Measurements from ENCODE around the gene ATPAF2. TPM values are rescaled to one million over a fixed set of nuclear protein-coding genes. Genes with fewer than 3 reads are reported as not detected.
"Not testable (repeated sequence)": the region's sequence is repeated elsewhere in the genome, so short reads cannot be mapped to it uniquely, and the experiment has no call there.

The ATPAF2 gene
- total RNA-seq, 1 donor from 2014 or later: 18.4 TPM

GRCh38 chr17:18009609-18010420 is 29.2 kb downstream of the ATPAF2 start:
- DNase-seq (ENCODE audit: low read depth in 2 of 2): no peak

- DNase-seq (ENCODE audit: low read depth in 2 of 2): no peak
Measured at GRCh38 chr17:18008496-18009268, 30.3 kb downstream of the ATPAF2 start.

GRCh38 chr17:18006495-18007239 is 32.3 kb downstream of the ATPAF2 start:
- no peak for DNase-seq (ENCODE audit: low read depth in 2 of 2)

- no peak for DNase-seq (ENCODE audit: low read depth in 2 of 2)
Measured at GRCh38 chr17:18005496-18005895, 33.5 kb downstream of the ATPAF2 start.

- DNase-seq (ENCODE audit: low read depth in 2 of 2): no peak
Measured at GRCh38 chr17:18004884-18005305, 34.1 kb downstream of the ATPAF2 start.

- DNase-seq (ENCODE audit: low read depth in 2 of 2): no peak
Measured at GRCh38 chr17:18004345-18004744, 34.6 kb downstream of the ATPAF2 start.

GRCh38 chr17:18002171-18002570 is 36.8 kb downstream of the ATPAF2 start:
- DNase-seq (ENCODE audit: low read depth in 2 of 2): no peak

- DNase-seq (ENCODE audit: low read depth in 2 of 2): no peak
Measured at GRCh38 chr17:18000030-18000408, 38.9 kb downstream of the ATPAF2 start.

GRCh38 chr17:17999364-18000029 is 39.5 kb downstream of the ATPAF2 start:
- no peak for DNase-seq (ENCODE audit: low read depth in 2 of 2)

- no peak for DNase-seq (ENCODE audit: low read depth in 2 of 2)
Measured at GRCh38 chr17:17998934-17999333, 40.0 kb downstream of the ATPAF2 start.

GRCh38 chr17:17995887-17996286 is 43.1 kb downstream of the ATPAF2 start:
- not testable (repeated sequence) for DNase-seq (ENCODE audit: low read depth in 2 of 2)

- peak in 1 of 2 donors; percentile 49 for DNase-seq (ENCODE audit: low read depth in 2 of 2)
Measured at GRCh38 chr17:17994271-17995069, 44.5 kb downstream of the ATPAF2 start.

GRCh38 chr17:17993852-17994251 is 45.1 kb downstream of the ATPAF2 start:
- DNase-seq (ENCODE audit: low read depth in 2 of 2): no peak

GRCh38 chr17:17993366-17993765 is 45.6 kb downstream of the ATPAF2 start:
- DNase-seq (ENCODE audit: low read depth in 2 of 2): no peak

GRCh38 chr17:17990282-17990681 is 48.7 kb downstream of the ATPAF2 start:
- no peak for DNase-seq (ENCODE audit: low read depth in 2 of 2)

GRCh38 chr17:17989618-17990017 is 49.4 kb downstream of the ATPAF2 start:
- DNase-seq (ENCODE audit: low read depth in 2 of 2): no peak

GRCh38 chr17:17989081-17989480 is 49.9 kb downstream of the ATPAF2 start:
- DNase-seq (ENCODE audit: low read depth in 2 of 2): no peak

- no peak for DNase-seq (ENCODE audit: low read depth in 2 of 2)
Measured at GRCh38 chr17:17988427-17988945, 50.5 kb downstream of the ATPAF2 start.

GRCh38 chr17:17987901-17988300 is 51.1 kb downstream of the ATPAF2 start:
- DNase-seq (ENCODE audit: low read depth in 2 of 2): no peak

GRCh38 chr17:17987187-17987896 is 51.6 kb downstream of the ATPAF2 start:
- no peak for DNase-seq (ENCODE audit: low read depth in 2 of 2)

Measured in dermis microvascular lymphatic vessel endothelial cell (primary cell).